Activated T-cell treated with anti-CD3 and anti-CD28 coated beads, Interleukin-2, amount 50 U/mL, for 4 hours (primary cell): Measurements from ENCODE around the gene TET3. TPM values are rescaled to one million over a fixed set of nuclear protein-coding genes. Genes with fewer than 3 reads are reported as not detected.

ENCODE experiments used
- ATAC-seq, 2 donors: fragments of 200-7000 bp; cut with Tn5 transposase; one replicate each; pipeline ENCODE4 v1.10.0; 2021
- DNase-seq: peaks from one replicate; pipeline ENCODE4 v3.0.0-alpha.2; 2020
- H3K27me3 Mint-ChIP-seq: one replicate; pipeline ENCODE4 v1.8.0; 2021; ENCODE audit warnings: low read depth, mixed read lengths
- H3K36me3 Mint-ChIP-seq: one replicate; pipeline ENCODE4 v1.8.0; 2022; ENCODE audit warnings: mixed read lengths; ENCODE audit not compliant: insufficient read depth
- H3K4me1 Mint-ChIP-seq: one replicate; pipeline ENCODE4 v1.8.0; 2021; ENCODE audit warnings: low read depth, mixed read lengths
- H3K4me3 Mint-ChIP-seq: one replicate; pipeline ENCODE4 v1.8.0; 2021; ENCODE audit warnings: mild to moderate bottlenecking, moderate library complexity, mixed read lengths
- H3K9me3 Mint-ChIP-seq: one replicate; pipeline ENCODE4 v1.8.0; 2021; ENCODE audit warnings: mixed read lengths
- total RNA-seq, 3 donors: library from RNA; stranded (reverse); gene quantifications; one replicate each; pipeline ENCODE4 v1.2.1, GENCODE V29; 2021

The TET3 gene
- total RNA-seq, 3 donors from 2014 or later, result 30.8 to 34.0 (median 31.7) TPM

GRCh38 chr2:73972846-73973245 is 11.9 kb upstream of the TET3 start:
- DNase-seq (no peak), ATAC-seq (no peak)
- Mint-ChIP-seq H3K4me3 (no peak overlapping the region), H3K27me3 (no peaks in the 10 kb centered on the region), H3K36me3 (no peaks in the 10 kb centered on the region), H3K9me3 (no peaks in the 10 kb centered on the region), H3K4me1 (peaks cover 70% of the 10 kb centered on the region)

- no peaks in the 10 kb centered on the region for H3K27me3 Mint-ChIP-seq
- no peak overlapping the region for H3K4me3 Mint-ChIP-seq
- DNase-seq (no peak), ATAC-seq (no peak)
- H3K36me3 Mint-ChIP-seq, result no peaks in the 10 kb centered on the region
- no peaks in the 10 kb centered on the region for H3K9me3 Mint-ChIP-seq
- H3K4me1 Mint-ChIP-seq, result peaks cover 70% of the 10 kb centered on the region
Observed at GRCh38 chr2:73975731-73976130, 9.0 kb upstream of the TET3 start.

- Mint-ChIP-seq H3K4me1 (peaks cover 70% of the 10 kb centered on the region), H3K4me3 (no peak overlapping the region), H3K36me3 (no peaks in the 10 kb centered on the region), H3K27me3 (no peaks in the 10 kb centered on the region), H3K9me3 (no peaks in the 10 kb centered on the region)
- no peak for DNase-seq
- no peak for ATAC-seq
Observed at GRCh38 chr2:73976803-73977202, 7.9 kb upstream of the TET3 start.

- DNase-seq, result no peak
- Mint-ChIP-seq H3K27me3 (no peaks in the 10 kb centered on the region), H3K4me1 (peaks cover 69% of the 10 kb centered on the region), H3K9me3 (no peaks in the 10 kb centered on the region), H3K36me3 (no peaks in the 10 kb centered on the region), H3K4me3 (no peak overlapping the region)
- ATAC-seq, result no peak
Observed at GRCh38 chr2:73977466-73977865, 7.2 kb upstream of the TET3 start.

GRCh38 chr2:73979021-73979420 is 5.7 kb upstream of the TET3 start:
- Mint-ChIP-seq H3K4me3 (peak overlapping the region; percentile 67), H3K4me1 (peaks cover 71% of the 10 kb centered on the region), H3K9me3 (no peaks in the 10 kb centered on the region), H3K27me3 (no peaks in the 10 kb centered on the region), H3K36me3 (no peaks in the 10 kb centered on the region)
- DNase-seq (peak; percentile 74), ATAC-seq (peak; percentile 88 to 89)

GRCh38 chr2:73979686-73980085 is 5.0 kb upstream of the TET3 start:
- H3K36me3 Mint-ChIP-seq, result no peaks in the 10 kb centered on the region
- no peaks in the 10 kb centered on the region for H3K27me3 Mint-ChIP-seq
- H3K4me3 Mint-ChIP-seq, result peak overlapping the region; percentile 67
- no peaks in the 10 kb centered on the region for H3K9me3 Mint-ChIP-seq
- DNase-seq (no peak), ATAC-seq (no peak)
- H3K4me1 Mint-ChIP-seq, result peaks cover 71% of the 10 kb centered on the region

- no peak for ATAC-seq
- Mint-ChIP-seq H3K4me1 (peaks cover 69% of the 10 kb centered on the region), H3K27me3 (no peaks in the 10 kb centered on the region)
Observed at GRCh38 chr2:73980566-73980965, 4.1 kb upstream of the TET3 start.

GRCh38 chr2:73981081-73982001 is 3.4 kb upstream of the TET3 start:
- ATAC-seq, result no peak
- H3K27me3 Mint-ChIP-seq, result no peaks in the 10 kb centered on the region

More at GRCh38 chr2:73980566-73980965, 4.1 kb upstream of the TET3 start:
- Mint-ChIP-seq H3K9me3 (no peaks in the 10 kb centered on the region), H3K36me3 (no peaks in the 10 kb centered on the region), H3K4me3 (peak overlapping the region; percentile 70)
- DNase-seq, result no peak

GRCh38 chr2:73982140-73982617 is 2.5 kb upstream of the TET3 start:
- ATAC-seq (no peak), DNase-seq (no peak)
- Mint-ChIP-seq H3K4me1 (peaks cover 71% of the 10 kb centered on the region), H3K4me3 (peak overlapping the region; percentile 12), H3K36me3 (peaks cover 10% of the 10 kb centered on the region), H3K27me3 (no peaks in the 10 kb centered on the region), H3K9me3 (no peaks in the 10 kb centered on the region)

More at GRCh38 chr2:73981081-73982001, 3.4 kb upstream of the TET3 start:
- Mint-ChIP-seq H3K9me3 (no peaks in the 10 kb centered on the region), H3K36me3 (peaks cover 3% of the 10 kb centered on the region), H3K4me3 (peak overlapping the region; percentile 70), H3K4me1 (peaks cover 67% of the 10 kb centered on the region)
- DNase-seq, result no peak

- DNase-seq (no peak), ATAC-seq (no peak)
- Mint-ChIP-seq H3K4me1 (peaks cover 74% of the 10 kb centered on the region), H3K36me3 (peaks cover 18% of the 10 kb centered on the region), H3K4me3 (peak overlapping the region; percentile 82), H3K27me3 (no peaks in the 10 kb centered on the region), H3K9me3 (no peaks in the 10 kb centered on the region)
Observed at GRCh38 chr2:73983322-73984202, 1.1 kb upstream of the TET3 start.

- peaks cover 29% of the 10 kb centered on the region for H3K36me3 Mint-ChIP-seq
- H3K4me1 Mint-ChIP-seq, result peaks cover 73% of the 10 kb centered on the region
- ATAC-seq, result peak; percentile 44
- no peak overlapping the region for H3K4me3 Mint-ChIP-seq
- H3K27me3 Mint-ChIP-seq, result no peaks in the 10 kb centered on the region
- DNase-seq, result peak; percentile 60
- H3K9me3 Mint-ChIP-seq, result no peaks in the 10 kb centered on the region
Observed at GRCh38 chr2:73984922-73985307, 205 bp downstream of the TET3 start.

GRCh38 chr2:73985308-73986084 is 786 bp downstream of the TET3 start:
- DNase-seq, result peak; percentile 73
- Mint-ChIP-seq H3K4me1 (peaks cover 73% of the 10 kb centered on the region), H3K9me3 (no peaks in the 10 kb centered on the region), H3K4me3 (peak overlapping the region; percentile 94), H3K36me3 (peaks cover 35% of the 10 kb centered on the region), H3K27me3 (no peaks in the 10 kb centered on the region)
- ATAC-seq, result peak; percentile 49 to 55

GRCh38 chr2:73986085-73986681 is 1.5 kb downstream of the TET3 start:
- H3K27me3 Mint-ChIP-seq, result no peaks in the 10 kb centered on the region
- no peak for DNase-seq
- ATAC-seq, result peak in 1 of 2 donors; percentile 3
- H3K9me3 Mint-ChIP-seq, result no peaks in the 10 kb centered on the region
- H3K4me3 Mint-ChIP-seq, result peak overlapping the region; percentile 94
- peaks cover 70% of the 10 kb centered on the region for H3K4me1 Mint-ChIP-seq
- H3K36me3 Mint-ChIP-seq, result peaks cover 40% of the 10 kb centered on the region
